Caco-2 (cell line): ENCODE data around the gene ADGRV1. TPM values are rescaled to one million over a fixed set of nuclear protein-coding genes. Genes with fewer than 3 reads are reported as not detected.

Source experiments
- BruUV-seq: library from RNA; stranded (reverse); fragments of 400-500 nt; replicated peaks from 2 replicates; lab custom pipeline; 2021; lab: Mats Ljungman, UMichigan
- CTCF ChIA-PET: fragments of 300-600 bp; sonication (Branson Sonifier 250); formaldehyde crosslinking; loops from one replicate; lab custom pipeline; 2022; ENCODE audit warnings: antibody characterized with exemption; lab: Charles Lee
- POLR2A ChIA-PET: fragments of 300-600 bp; sonication (Branson Sonifier 250); formaldehyde crosslinking; loops from one replicate; lab custom pipeline; 2022; ENCODE audit warnings: antibody characterized with exemption; lab: Charles Lee
- DNase-seq, 2 experiments: peaks; one replicate each; pipeline versions ENCODE4 v3.0.0 to v3.0.0-alpha.2; 2020 to 2022
- H3K27me3 ChIP-seq: replicated peaks from 2 replicates; pipeline ENCODE4 v1.6.0; 2011; ENCODE audit warnings: low read length; ENCODE audit not compliant: control insufficient read depth, insufficient read depth
- H3K36me3 ChIP-seq: 2 replicates; pipeline ENCODE4 v1.5.1; 2011; ENCODE audit warnings: low read length; ENCODE audit not compliant: control insufficient read depth, insufficient read depth
- H3K4me1 ChIP-seq: fragments of 250-450 bp; sonication (Bioruptor Pico); 2 replicates; pipeline ENCODE4 v1.5.1; 2020; ENCODE audit warnings: mild to moderate bottlenecking
- H3K4me3 ChIP-seq: 2 replicates; pipeline ENCODE4 v1.5.1; 2011; ENCODE audit warnings: low read depth, mild to moderate bottlenecking, control low read depth, low read length
- H3K9me3 ChIP-seq: fragments of 250-450 bp; sonication (Bioruptor Pico); 2 replicates; pipeline ENCODE4 v1.5.1; 2020; ENCODE audit warnings: mild to moderate bottlenecking, moderate library complexity
- H3K27ac Mint-ChIP-seq: one replicate; pipeline ENCODE4 v1.8.0; 2022; ENCODE audit warnings: mixed read lengths; ENCODE audit not compliant: unreplicated experiment
- H3K27me3 Mint-ChIP-seq: one replicate; pipeline ENCODE4 v1.8.0; 2022; ENCODE audit warnings: mixed read lengths; ENCODE audit not compliant: insufficient read depth, unreplicated experiment
- H3K36me3 Mint-ChIP-seq: one replicate; pipeline ENCODE4 v1.8.0; 2022; ENCODE audit warnings: mild to moderate bottlenecking, mixed read lengths; ENCODE audit not compliant: insufficient read depth, unreplicated experiment
- H3K4me1 Mint-ChIP-seq: one replicate; pipeline ENCODE4 v1.8.0; 2022; ENCODE audit warnings: low read depth, mixed read lengths; ENCODE audit not compliant: unreplicated experiment
- H3K4me3 Mint-ChIP-seq: one replicate; pipeline ENCODE4 v1.8.0; 2022; ENCODE audit warnings: mild to moderate bottlenecking, moderate library complexity, mixed read lengths; ENCODE audit not compliant: unreplicated experiment
- H3K9me3 Mint-ChIP-seq: one replicate; pipeline ENCODE4 v1.8.0; 2022; ENCODE audit warnings: mixed read lengths; ENCODE audit not compliant: unreplicated experiment
- CTCF ChIP-seq, 2 experiments: fragments of 200-600 bp in 1 of 2; IDR thresholded peaks; 1 replicate in 1 of 2; 2 replicates in 1 of 2; pipeline versions ENCODE4 v1.5.1 to v1.8.0; 2011 to 2022; ENCODE audit warnings: antibody characterized with exemption in 1 of 2, control low read depth in 1 of 2, inconsistent platforms in 1 of 2, low read depth in 1 of 2, low read length in 1 of 2, mild to moderate bottlenecking in 1 of 2, moderate library complexity in 1 of 2; ENCODE audit not compliant: insufficient read depth in 1 of 2, severe bottlenecking in 1 of 2, unreplicated experiment in 1 of 2
- intact Hi-C: fragments of 100-400 bp; cut with micrococcal nuclease; formaldehyde crosslinking; loops from one replicate; pipeline ENCODE4 v1.10.0; 2022; ENCODE audit not compliant: unreplicated experiment
- total RNA-seq: library from RNA; stranded (reverse); gene quantifications from 2 replicates; pipeline ENCODE4 v1.2.3, GENCODE V29; 2022

ADGRV1 gene
- total RNA-seq, 1 experiment from 2014 or later = 23.2 TPM

GRCh38 chr5:90944116-90944515 is 385.5 kb downstream of the ADGRV1 start:
- DNase-seq = no peak
- no peaks in the 10 kb centered on the region for H3K27me3 ChIP-seq
- intact Hi-C loops = no loop called here
- peaks cover 43% of the 10 kb centered on the region for H3K4me1 Mint-ChIP-seq
- ChIA-PET CTCF (interaction anchor here (0.7 kb wide), 1 partner anchor 305 kb away, joined by 3 read pairs; no protein-coding TSS in a partner anchor), POLR2A (no interaction called here)
- H3K4me3 ChIP-seq = no peak overlapping the region
- H3K9me3 Mint-ChIP-seq = peaks cover 27% of the 10 kb centered on the region
- H3K9me3 ChIP-seq = no peaks in the 10 kb centered on the region
- H3K36me3 ChIP-seq = no peaks in the 10 kb centered on the region
- no peak overlapping the region for H3K27ac Mint-ChIP-seq
- no peak for TF ChIP-seq CTCF (IDR thresholded peaks at IDR 0.05; ENCODE audit: insufficient read depth in 1 of 2, low read depth in 1 of 2, low read length in 1 of 2, severe bottlenecking in 1 of 2, unreplicated experiment in 1 of 2)
- no TSS peak for BruUV-seq
- peaks cover 35% of the 10 kb centered on the region for H3K4me1 ChIP-seq
- no peak overlapping the region for H3K4me3 Mint-ChIP-seq
- no peaks in the 10 kb centered on the region for H3K36me3 Mint-ChIP-seq
- no peaks in the 10 kb centered on the region for H3K27me3 Mint-ChIP-seq

- H3K4me1 Mint-ChIP-seq = peaks cover 40% of the 10 kb centered on the region
- Histone ChIP-seq H3K36me3 (no peaks in the 10 kb centered on the region), H3K9me3 (no peaks in the 10 kb centered on the region), H3K4me3 (no peak overlapping the region), H3K4me1 (peaks cover 45% of the 10 kb centered on the region), H3K27me3 (no peaks in the 10 kb centered on the region)
- H3K27ac Mint-ChIP-seq = peak overlapping the region; percentile 82
- no peaks in the 10 kb centered on the region for H3K27me3 Mint-ChIP-seq
- POLR2A ChIA-PET = interaction anchor here (0.7 kb wide), 1 partner anchor 436 kb away, joined by 3 read pairs; the partner anchor contains the start of gene ARRDC3
- CTCF ChIA-PET = no interaction called here
- TF ChIP-seq CTCF (IDR thresholded peaks at IDR 0.05; ENCODE audit: insufficient read depth in 1 of 2, low read depth in 1 of 2, low read length in 1 of 2, severe bottlenecking in 1 of 2, unreplicated experiment in 1 of 2) = no peak
- H3K9me3 Mint-ChIP-seq = peaks cover 27% of the 10 kb centered on the region
- H3K36me3 Mint-ChIP-seq = no peaks in the 10 kb centered on the region
- intact Hi-C loops = loop anchor here (2.0 kb wide), 1 partner anchor 15 kb away; no protein-coding TSS in a partner anchor
- no peak for DNase-seq
- BruUV-seq = no TSS peak
- no peak overlapping the region for H3K4me3 Mint-ChIP-seq
These were observed 389.1 kb downstream of the ADGRV1 start for GRCh38 chr5:90947667-90948066.

DNA sequence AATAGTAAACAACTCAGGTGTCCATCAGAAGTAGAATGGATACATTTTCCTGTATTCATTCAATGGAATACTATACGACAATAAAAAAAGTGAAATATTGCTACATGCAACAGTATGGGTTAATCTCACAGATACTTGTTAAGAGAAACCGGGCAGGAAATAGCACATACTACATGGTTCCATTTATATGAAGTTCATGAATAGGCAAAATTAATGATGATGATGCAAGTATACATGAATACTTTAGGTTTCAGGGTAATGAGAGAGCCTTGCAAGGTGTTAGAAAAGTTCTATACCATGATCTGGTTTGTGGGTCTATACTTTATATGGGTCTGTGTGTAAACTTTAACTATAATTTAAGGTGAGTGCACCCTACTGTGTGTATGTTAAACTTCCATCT is 390.4 kb downstream of the ADGRV1 start:
- no peak for TF ChIP-seq CTCF (IDR thresholded peaks at IDR 0.05; ENCODE audit: insufficient read depth in 1 of 2, low read depth in 1 of 2, low read length in 1 of 2, severe bottlenecking in 1 of 2, unreplicated experiment in 1 of 2)
- peak overlapping the region; percentile 42 for H3K27ac Mint-ChIP-seq
- Histone ChIP-seq H3K9me3 (no peaks in the 10 kb centered on the region), H3K27me3 (no peaks in the 10 kb centered on the region), H3K36me3 (no peaks in the 10 kb centered on the region), H3K4me3 (no peak overlapping the region), H3K4me1 (peaks cover 42% of the 10 kb centered on the region)
- intact Hi-C loops = loop anchor here (1.0 to 2.0 kb wide), 2 partner anchors 16 to 270 kb away; no protein-coding TSS in a partner anchor
- no peak for DNase-seq
- H3K9me3 Mint-ChIP-seq = peaks cover 16% of the 10 kb centered on the region
- ChIA-PET POLR2A (no interaction called here), CTCF (no interaction called here)
- H3K27me3 Mint-ChIP-seq = no peaks in the 10 kb centered on the region
- peaks cover 32% of the 10 kb centered on the region for H3K4me1 Mint-ChIP-seq
- no peaks in the 10 kb centered on the region for H3K36me3 Mint-ChIP-seq
- peak overlapping the region; percentile 35 for H3K4me3 Mint-ChIP-seq
- no TSS peak for BruUV-seq
